GM10847 (cell line): ENCODE results near the gene PRR29.

ENCODE experiments used
- POLR2A ChIP-seq: IDR thresholded peaks from 2 replicates; pipeline ENCODE4 v1.6.1; 2011; ENCODE audit not compliant: insufficient read length; ENCODE audit errors: extremely low read depth

The PRR29 gene

DNA sequence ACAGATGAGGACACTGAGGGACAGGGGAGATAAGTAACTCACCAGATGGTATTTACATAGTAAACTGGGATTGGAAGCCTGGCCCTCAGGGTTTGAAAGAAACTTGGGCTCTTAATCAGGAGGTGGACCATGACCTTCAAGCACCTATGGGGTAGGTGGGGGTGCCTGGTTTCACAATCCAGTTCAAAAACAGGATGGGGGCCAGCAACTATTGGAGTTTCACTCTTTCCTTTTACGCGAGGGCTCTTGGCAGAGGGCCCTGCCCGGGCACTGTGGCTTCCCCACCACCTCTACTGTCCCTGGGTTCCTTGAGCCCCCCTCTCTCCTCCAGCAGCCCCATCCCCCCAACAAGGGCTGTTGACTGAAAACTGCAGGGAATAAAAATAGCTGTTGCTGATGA lies 11.3 kb upstream of the PRR29 start:
- no peak for TF ChIP-seq POLR2A

DNA sequence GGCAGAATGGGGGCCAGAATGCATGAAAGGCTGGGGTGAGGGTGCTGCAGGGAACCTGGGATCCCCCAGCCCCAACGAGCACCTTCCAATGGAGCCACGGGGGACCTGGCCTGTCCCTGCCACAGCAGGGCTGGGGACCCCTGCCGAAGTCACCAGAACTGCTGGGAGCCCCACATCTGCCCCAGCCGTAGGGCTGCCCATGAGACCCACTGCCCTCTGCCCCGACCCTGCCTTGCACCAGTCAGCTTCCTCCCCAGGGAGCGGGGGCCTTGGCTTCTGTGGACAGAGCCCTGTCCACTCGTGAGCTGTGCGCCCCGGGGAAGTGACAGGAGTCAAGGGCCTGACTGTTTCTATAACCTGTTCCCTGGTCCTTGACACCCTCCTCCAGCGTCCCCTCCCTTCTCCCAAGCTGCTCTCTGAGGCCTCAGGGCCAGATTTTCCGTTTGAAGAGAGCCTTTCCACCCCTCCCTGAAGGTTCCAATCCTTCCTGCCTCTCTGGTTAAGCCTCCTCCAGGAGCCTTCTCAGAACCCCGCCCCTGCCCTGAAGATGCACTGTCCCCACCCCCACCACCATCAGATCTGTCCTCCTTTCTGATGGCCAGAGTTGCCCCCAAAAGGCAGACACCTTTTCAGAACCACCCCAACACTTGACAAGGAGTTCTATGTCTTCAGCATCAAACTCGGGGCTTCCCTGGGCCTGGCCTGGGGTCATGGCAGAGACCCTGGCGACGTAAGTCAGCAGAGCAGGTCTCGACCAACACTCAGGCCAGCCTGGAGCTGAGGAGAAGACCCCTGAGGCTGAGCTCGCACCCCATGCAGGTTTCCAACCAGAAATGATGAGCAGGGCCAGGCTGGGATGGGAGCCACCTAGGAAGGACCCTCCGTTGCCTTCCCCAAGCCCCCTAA lies 10.7 kb upstream of the PRR29 start:
- TF ChIP-seq POLR2A = no peak

DNA sequence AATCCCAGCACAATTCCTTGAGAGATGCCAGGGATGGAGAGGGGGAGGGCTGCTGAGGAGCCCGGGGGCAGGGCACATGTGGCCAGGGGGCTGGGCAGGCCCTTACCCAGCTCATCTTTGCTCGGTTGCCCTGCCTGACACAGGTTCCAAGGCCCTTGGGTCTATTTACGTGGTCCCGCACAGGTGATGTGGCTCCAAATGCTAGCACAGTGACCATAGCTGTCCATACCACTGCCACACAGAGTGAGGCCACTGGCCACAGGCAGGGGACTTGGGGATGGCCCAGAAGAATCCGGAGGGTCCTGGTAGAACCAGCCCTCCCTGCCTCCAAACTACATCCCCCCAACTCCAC lies 10.0 kb upstream of the PRR29 start:
- no peak for TF ChIP-seq POLR2A

DNA sequence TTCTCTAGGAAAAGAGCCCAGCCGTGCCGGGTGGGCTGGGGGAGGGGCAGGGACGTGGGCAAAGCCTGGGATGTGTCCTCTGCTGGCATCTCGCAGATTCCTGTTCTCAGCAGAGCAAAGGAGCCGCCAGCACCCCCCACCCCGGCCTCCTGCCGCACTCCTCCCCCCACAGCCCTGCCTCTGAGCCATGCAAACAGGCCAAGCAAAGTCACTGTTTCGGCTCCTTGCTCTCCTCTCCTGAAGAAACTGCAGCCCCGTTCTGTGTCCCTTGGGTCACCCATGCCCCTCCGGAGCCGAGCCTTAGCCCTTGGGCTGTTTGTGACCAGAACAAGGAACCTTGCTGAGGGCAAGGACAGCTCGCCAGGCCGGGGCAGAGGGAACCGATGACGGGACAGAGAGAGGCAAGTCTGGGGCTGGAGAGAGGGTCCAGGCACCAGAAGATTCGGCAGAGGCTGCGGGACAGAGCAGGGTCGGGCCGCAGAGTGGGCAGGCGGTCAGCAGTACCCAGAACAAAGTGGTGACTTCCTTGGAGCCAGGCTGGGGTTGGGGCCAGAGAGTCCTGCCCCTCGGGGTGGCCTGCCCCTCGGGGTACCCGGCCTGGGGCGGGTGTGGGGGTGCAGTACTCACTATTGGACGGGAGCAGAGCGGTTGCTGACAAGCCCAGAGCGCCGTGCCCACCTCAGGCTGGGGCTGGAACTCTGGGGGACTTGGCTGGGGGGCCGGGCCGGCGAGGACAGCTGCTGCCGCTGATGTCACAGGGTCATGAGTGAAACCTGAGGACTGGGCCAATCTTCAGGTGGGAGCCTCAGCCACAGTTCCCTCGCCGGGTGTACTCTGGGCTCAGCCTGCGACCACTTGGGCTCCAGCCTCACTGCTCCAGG lies 9.2 kb upstream of the PRR29 start:
- TF ChIP-seq POLR2A = no peak

DNA sequence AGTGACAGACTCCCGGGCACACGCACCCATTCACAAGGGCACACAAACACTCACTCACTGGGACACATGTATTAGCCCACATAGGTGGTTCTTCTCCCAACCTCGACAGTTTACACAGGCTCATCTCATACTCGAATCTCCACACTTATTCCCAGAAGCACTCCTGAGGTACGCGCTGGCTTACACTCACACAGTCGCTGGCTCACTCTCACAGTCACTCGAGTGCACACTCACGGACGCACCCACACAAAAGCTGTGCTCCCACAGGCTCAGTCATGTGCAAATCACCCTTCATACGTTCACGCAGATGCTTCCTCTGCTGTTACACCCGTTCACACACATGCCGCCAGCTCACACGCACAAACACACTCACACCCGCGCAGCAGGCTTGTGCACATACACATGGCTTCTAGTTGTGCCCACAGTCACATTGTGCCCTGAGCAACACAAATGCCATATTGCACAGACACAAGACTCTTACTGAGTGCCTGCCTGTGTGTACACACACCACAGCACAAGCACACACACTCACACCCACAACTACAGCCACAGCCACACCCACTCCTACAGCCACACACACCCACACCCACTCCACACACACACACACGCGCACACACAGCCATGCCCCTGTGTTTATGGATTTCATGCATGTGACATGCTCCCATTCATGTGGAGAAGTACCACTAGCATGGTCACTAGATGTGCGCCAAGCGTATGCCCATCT lies 8.4 kb upstream of the PRR29 start:
- TF ChIP-seq POLR2A = no peak

DNA sequence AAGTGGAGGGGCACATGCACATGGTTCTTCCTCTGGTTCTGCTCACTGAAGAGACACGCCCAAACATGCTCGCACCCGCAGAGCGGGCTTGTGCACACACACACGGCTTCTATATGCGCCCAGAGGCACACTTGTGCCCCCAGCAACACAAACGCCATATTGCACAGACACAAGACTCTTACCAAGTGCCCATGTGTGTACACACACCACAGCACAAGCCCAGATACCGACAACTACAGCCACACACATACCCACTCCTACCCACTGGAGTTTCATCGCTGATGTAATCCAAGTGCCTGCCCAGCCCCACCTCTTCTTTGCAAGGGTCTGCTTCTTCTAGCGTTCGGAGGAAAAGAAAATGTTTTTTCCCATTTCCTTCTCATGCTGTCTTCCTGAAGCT lies 6.5 kb upstream of the PRR29 start:
- TF ChIP-seq POLR2A = no peak

DNA sequence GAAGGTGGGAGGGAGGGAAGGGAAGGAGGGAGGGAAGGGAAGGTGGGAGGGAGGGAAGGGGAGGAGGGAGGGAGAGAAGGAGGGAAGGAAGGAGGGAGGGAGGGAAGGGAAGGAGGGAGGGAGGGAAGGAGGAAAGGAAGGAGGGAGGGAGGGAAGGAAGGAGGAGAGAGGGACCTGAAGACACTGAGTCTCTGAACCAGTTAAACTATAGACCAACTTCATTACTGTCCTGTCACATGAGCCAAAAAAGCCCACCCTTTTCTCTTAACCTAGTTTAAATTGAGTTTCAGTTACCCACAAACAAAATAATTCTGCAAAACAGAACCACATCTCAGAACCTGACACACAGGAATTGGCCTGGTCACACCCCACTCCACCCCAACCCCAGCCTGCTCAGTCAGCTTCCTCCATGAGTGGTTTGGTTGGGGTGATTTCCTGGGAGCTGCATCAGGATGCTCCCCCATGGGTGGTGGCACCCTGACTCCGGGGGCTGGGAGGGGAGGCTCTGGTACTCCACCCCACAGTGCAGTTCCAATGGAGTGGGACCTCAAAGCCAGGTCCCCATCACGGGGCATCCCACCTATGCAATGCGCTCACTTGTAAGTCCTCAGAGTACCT lies 4.7 kb upstream of the PRR29 start:
- no peak for TF ChIP-seq POLR2A

DNA sequence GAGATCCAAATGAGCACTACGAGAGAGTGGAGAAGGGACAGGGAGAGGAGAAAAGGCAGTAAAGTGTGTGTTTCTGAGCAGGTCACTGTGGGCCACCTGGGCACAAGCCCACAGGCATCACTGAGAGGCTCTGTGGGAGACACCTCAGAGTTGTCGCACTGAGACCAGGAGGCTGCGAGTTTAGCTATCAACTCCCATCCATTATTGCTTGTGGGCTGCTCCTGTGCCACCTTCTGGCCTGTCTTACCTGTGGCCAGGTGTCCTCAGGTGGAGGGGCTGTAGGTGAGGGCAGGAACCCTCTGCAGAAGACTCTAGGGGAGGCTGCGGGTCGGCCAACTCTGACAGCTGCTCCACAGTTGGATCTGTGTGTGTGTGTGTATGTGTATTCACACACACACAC lies 2.5 kb upstream of the PRR29 start:
- TF ChIP-seq POLR2A = no peak

DNA sequence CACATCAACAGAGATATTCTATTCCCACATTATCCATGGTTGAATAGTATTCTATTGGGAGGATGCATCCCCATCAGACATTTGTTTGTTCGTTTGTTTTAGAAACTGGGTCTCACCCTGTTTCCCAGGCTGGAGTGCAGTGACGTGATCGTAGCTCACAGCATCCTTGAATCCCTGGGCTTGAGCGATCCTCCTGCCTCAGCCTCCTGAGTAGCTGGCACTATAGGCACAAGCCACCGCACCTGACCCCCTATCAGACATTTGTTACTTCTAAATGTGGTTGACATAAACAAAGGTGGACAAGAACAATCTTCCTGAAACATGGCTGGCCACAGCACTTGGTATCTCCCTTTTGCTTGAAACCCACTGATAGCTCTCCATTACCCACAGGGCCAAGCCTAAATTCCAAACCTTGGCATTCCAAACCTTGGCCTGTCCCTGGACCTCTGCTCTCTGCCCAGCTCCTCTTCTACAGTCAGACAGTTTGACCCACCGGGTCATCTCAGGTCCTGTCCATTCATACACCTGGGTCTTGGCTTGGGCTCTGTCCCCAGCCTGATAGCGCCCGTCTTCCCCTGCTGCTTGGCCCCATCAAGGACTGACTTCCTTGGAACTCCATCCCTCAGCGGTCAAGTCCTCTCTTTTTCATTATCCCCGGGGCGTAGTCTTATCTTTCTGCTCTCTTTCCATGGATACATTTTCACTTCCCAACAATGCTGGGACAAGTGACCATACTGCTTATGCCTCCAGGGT lies 1.5 kb upstream of the PRR29 start:
- no peak for TF ChIP-seq POLR2A

DNA sequence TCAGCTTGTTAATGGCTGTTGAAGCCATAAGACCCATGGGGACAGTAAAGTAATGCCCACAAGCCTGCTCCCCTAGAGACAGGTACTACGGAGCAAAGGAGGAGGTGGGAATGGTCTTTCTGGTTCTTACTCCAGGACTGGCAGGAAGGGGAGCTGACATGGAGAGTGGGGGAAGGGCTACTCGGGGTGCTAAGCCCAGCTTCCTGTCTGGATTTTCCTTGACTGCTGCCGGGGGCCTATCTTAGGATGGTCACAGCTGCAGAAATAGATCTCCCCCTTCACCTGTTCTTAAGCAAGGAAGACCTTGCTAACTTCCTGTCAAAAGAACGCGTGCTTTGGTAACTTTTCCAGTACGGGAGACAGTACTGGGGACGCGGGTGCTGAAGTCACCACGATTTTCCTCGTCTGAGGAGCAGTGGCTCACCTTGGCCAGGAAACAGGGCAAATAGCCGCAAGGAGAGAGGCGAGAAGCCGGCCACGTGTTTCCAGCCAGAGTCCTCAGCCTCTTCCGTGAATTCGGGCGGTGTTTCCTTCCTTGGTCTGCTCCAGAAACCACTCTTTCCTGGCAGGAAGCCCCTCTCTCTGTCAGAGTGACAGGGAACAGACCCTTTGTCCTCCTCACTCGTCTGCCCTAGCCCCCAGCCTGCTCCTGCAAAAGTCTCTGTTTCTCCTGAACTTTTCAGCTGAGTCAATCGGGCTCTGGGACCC lies 656 bp upstream of the PRR29 start:
- no peak for TF ChIP-seq POLR2A

DNA sequence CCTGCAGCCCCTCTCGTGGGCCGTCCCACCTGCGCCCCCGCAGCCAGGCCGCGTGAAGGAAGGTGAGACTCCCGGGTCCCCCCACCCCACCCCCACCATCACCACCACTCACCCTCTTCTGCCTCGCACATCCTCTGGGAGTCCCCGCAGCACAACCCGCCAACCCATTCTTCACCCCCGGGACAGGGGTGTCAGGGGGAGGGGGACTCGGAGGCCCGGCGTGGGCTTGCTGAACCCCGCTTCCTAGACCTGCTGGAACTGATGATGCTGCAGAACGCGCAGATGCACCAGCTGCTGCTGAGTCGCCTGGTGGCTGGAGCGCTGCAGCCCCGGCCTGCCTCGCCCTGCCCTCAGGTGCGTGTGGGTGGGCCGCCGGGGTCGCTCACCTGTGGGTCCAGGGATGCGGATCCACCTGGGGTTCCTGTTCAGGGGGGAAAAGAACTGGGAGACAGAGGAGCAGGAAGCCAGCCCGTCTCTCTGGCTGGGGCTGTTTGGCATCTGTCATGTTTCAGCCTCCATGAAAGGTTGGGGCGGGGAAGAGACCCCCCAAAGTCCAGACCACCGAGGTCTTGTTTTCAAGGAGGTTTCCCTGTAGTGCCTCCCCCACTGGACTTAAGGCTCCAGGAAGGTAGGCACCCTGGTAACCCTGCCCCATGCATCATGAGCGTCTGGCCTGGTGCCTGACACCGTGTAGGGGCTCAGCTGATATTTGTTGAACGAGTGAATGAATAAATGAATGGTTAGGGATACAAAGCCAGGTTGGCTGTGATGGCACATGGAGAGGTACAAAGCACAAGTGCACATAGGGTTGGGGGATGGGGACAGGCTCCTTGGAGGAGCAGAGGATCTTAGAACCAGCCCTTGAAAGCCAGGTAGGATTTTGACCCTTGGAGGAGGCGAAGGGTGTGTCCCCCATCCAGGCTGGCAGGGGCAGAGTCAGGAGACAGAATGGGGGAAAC lies 849 bp downstream of the PRR29 start:
- no peak for TF ChIP-seq POLR2A

DNA sequence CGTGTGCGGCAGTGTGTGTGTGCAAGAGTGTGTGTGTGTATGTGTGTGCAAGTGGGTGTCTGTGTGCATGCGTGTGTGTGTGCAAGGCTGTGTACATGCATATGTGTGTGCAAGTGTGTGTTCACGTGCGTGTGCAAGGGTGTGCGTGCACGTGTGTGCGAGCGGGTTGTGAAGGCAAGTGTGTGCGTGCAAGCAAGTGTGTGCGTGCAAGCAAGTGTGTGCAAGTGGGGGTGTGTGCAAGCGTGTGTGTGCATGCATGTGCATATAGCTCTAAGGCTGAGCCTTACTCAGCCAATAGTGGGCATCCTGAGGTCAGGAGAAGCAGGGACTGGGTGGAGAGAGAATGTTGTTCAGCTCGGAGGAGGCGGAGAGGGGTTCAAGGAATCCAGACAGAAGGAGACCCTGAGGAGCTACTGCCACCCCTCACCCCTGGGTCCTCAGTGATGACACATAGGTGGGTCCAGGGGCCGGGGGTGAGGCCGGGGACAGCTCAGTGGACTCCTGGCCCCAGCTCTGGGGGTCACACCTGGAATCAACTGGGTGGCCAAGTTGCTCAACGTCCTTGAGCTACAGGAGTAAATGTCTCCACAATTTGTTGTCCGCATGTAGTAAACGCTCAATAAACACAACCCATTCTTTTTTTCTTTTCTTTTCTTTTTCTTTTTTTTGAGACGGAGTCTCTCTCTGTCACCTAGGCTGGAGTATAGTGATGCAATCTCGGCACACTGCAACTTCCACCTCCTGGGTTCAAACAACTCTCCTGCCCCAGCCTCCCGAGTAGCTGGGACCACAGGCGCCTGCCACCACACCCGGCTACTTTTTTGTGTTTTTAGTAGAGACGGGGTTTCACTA lies 1.8 kb downstream of the PRR29 start:
- TF ChIP-seq POLR2A = no peak

DNA sequence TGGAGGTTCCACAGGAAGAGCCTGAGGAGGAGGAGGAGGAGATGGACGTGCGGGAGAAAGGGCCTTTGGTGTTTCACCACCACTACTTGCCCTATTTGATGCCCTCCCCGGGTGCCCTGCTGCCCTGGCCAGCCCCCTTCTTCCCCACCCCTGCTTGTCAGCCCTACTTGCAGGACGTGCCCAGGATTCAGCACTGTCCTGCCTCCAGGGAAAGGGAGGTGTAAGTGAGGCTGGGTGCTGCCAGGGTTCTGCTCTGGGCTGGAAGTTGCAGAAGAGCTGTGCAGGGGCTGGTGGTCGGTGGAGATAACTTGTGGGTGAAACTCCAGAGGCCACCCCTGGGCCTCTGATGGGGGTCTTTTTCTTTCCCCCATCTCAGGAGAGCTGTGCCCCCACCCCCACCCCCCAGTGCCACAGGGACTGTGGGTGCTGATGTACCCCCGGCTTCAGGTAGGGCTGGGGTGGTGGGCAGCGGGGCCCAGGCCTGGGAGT lies 3.0 kb downstream of the PRR29 start:
- no peak for TF ChIP-seq POLR2A
